ENCODE data around the gene PRRT1B.
"Not testable (repeated sequence)": the region's sequence is repeated elsewhere in the genome, so short reads cannot be mapped to it uniquely, and the experiment has no call there.

The PRRT1B gene

DNA sequence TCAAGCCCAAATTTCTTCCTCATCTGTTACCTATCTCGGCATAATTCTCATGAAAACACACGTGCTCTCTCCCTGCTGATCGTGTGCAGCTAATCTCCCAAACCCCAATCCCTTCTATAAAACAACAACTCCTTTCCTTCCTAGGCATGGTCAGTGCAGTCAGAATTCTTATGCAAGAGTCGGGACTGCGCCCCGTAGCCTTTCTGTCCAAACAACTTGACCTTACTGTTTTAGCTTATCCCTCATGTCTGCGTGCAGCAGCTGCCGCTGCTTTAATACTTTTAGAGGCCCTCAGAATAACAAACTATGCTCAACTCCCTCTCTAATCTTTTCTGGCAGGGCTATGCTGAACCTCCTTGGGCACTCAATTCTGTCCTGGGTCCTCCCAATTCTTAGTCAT is 5.1 kb downstream of the PRRT1B start:
- not testable (repeated sequence) for DNase-seq (ENCODE audit: low read depth)

GRCh38 chr9:131552030-131552429 is 6.7 kb downstream of the PRRT1B start:
- no peak for DNase-seq (ENCODE audit: low read depth)

DNA sequence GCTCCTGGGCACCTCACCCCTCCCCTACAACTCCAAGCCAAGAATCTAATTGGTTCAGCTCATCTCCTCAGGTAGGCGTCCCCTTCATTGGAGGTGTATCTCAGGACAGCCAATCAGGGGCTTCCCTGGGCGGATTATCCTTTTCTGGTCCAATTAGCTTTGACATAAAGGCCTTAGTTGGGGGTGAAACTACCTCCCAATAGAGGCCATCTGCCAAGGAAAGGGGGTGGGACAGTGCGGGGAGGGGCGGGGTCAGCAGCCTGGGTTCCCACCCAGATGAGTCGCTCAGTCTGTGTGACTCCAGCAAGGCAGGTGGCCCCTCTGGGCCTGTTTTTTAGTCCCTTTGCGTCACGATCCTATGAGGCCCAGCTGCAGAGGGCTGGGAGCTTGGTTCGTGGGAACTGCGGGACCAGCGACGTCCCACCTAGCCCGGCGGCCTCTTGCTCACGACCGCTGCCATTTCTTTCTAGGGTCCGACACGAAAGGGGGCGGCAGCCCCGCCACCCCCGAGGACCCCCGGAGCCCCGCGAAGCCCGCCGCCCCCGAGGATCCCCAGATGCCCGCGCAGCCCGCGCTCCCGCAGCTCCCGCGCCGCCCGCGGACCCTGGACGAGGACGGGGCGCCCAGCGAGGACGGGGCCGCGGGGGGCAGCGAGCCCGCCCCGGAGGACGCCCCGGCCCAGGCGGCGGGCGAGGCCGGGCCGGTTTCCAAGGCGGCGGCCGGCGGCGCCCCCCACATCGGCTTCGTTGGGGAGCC is 8.9 kb downstream of the PRRT1B start:
- DNase-seq (ENCODE audit: low read depth): no peak

DNA sequence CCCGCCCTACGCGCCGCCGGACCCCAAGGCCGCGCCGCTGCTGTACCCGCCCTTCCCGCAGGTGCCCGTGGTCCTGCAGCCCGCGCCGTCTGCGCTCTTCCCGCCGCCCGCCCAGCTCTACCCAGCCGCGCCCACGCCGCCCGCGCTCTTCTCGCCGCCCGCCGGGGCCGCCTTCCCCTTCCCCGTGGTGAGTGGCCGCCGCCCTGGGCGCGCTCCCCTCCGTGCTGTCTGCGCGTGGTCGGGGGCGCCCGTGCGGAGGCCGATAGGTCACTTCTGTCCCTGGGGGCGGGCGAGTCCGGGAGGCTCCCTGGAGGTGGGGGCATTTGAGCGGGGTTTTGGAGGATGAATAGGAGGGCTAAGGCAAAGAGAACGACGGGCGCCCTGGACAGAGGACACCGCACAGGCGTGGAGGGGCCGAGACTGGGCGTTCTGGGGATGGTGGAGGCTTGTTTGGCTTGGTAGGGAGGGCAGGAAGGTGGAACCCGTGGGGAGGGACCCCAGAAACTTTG is 9.6 kb downstream of the PRRT1B start:
- DNase-seq (ENCODE audit: low read depth): no peak

- DNase-seq (ENCODE audit: low read depth): no peak
Observed at GRCh38 chr9:131555841-131556673, 10.7 kb downstream of the PRRT1B start.

DNA sequence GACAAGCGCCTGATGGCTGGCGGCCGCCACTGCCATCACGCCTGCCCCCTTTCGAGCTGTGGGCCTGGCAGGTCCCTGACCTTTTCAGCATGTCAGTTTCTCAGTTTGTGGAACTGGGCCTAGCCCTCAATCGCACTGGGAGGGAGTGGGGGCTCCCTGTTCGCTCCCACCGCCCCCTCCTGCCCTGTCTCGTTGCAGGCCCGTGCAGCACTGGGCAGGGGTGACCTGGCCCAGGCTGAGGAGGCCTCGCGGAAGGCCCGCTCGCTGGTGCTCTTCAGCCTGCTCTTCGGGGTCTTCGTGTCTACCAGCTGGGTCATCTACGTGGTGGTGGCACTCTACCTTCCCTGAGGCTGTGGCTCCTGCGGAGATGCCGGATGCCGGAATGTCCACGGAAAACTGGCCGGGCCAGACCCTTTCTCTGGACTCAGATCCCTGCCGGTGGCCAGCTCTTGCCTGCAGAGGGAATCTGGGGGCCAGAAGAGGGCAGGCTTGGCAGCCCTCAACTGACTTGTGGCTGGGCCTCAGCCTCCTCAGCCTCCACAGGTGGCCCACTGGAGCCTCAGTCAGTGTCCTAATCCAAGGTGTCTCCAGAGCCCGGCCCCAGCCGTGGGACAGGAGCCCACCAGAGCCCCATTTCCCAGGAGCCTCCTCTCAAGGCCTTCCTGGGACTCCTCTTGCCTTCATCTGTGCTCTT is 12.7 kb downstream of the PRRT1B start:
- DNase-seq (ENCODE audit: low read depth): no peak

GRCh38 chr9:131559421-131560000 is 14.2 kb downstream of the PRRT1B start:
- no peak for DNase-seq (ENCODE audit: low read depth)

DNA sequence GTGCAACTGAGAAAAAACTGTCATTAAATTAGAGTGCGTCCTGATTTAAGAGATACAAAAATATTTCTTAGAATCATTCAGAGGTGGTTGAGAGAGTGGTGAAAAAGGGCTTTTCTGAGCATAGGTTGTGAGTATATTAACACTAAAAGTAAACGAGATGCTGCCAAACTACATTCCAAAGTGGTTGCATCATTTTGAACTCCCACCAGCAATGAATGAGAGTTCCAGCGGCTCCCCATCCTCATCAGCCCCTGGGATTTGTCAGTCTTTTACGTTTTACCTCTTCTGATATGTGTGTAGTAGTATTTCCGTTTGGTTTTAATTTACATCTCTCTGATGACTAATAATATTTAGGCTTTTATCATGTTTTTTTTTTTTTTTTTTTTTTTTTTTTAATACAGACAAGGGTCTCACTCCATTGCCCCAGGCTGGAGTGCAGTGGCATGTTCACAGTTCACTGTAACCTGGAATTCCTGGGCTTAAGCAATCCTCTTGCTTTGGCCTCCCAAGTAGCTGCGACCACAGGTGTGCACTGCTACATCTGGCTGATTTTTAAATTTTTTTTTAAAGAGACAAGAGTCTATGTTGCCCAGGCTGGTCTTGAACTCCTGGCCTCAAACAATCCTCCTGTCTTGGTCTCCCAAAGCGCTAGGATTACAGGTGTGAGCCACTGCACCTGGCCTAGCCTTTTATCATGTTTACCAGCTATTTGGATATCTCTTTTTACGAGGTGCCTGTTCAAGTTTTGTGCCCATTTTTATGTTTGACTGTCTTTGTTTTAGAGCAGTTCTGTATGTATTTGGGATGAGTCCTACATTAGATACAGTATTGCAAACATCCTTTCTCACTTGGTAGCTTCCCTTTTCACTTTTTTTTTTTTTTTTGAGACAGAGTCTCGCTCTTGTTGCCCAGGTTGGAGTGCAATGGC is 17.0 kb downstream of the PRRT1B start:
- no peak for DNase-seq (ENCODE audit: low read depth)

DNA sequence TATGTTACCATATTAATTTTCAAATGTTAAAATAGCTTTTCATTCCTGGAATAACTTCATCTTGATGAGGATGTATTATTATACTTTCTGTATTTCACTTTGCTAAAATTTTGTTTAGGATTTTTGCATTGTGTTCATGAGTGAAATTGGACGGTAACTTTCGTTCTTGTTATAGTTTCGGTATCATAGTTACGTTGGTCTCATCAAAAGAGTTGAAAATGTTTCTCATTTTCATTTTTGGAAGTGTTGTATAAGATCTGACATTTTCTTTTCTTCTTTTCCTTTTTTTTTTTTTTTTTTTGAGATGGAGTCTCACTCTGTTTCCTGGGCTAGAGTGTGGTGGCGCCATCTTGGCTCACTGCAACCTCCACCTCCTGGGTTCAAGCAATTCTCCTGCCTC is 20.0 kb downstream of the PRRT1B start:
- no peak for DNase-seq (ENCODE audit: low read depth)

DNA sequence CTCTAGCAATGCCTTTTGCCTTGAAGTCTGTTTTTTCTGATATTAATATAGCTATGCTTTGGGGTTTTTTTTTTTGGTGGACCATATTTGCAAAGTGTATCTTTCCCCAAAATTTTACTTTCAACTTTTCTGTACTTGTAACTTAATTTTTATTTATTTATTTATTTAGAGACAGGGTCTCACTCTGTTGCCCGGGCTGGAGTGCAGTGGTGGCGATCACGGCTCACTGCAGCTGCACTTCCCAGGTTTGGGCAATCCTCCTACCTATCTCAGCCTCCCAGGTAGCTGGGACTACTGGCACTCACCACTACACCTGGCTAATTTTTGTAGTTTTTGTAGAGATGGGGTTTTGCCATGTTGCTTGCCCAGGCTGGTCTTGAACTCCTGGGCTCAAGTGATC is 20.8 kb downstream of the PRRT1B start:
- DNase-seq (ENCODE audit: low read depth): no peak

DNA sequence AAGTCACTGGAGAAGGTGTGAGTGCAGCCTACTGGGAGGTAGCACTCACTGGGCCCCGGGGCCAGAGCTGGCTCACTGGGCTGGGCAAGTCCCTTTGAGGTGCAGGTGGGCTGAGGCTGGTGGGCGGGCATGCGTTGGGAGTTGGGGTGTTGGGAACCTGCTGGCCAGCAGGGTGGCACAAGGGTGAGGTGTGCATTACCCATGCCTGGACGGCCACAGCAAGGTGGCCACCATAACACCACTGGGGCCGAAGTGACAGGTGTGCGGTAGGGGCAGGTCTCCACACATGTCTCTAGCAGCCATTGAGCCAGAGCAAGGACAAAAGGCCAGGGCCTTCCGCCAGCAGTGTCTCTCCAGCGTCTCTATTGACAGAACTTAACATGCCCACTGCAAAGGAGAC is 22.6 kb downstream of the PRRT1B start:
- no peak for DNase-seq (ENCODE audit: low read depth)

DNA sequence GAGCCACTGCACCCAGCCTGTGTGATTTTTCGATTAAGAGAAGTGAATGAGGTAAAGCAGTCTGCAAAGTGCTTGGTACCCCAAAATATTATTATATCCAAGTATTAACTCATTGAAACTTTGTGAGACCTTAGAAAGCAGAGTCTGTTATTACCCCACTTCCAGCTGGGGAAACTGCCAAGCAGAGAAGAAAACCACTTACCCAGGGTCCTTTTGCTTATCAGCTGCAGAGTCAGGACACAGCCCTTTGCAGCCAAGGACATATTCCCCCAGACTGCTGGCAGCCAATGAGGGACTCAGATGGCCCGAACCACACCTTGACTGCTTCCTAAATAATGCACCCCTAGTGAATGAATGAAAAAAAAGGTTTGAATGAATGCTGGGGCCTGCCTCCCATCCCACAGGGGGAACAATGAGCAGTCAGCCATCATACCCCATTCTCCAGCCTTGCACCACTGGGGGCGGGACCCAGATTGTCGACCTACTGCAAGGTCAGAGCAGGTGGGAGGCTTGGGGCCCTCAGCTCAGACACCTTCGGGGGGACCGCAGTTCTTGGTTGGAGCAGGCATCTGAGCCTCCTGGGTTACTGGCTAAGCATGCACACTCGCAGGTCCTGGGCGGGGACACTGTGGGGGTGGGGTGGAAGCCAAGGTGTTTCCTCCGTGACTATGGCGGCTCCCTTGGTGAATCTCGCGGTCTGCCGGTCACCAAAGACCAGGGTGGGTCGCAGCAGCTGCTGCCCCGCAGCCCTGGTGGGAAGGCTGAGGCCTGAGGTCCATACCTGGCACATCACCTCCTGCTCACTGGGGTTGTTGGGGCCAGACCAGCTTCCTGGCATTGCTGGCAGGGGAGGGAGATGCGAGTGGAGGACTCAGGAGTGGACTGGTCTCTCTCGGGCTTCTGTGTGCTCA is 29.7 kb downstream of the PRRT1B start:
- DNase-seq (ENCODE audit: low read depth): no peak

GRCh38 chr9:131575946-131576853 is 30.9 kb downstream of the PRRT1B start:
- DNase-seq (ENCODE audit: low read depth): no peak

DNA sequence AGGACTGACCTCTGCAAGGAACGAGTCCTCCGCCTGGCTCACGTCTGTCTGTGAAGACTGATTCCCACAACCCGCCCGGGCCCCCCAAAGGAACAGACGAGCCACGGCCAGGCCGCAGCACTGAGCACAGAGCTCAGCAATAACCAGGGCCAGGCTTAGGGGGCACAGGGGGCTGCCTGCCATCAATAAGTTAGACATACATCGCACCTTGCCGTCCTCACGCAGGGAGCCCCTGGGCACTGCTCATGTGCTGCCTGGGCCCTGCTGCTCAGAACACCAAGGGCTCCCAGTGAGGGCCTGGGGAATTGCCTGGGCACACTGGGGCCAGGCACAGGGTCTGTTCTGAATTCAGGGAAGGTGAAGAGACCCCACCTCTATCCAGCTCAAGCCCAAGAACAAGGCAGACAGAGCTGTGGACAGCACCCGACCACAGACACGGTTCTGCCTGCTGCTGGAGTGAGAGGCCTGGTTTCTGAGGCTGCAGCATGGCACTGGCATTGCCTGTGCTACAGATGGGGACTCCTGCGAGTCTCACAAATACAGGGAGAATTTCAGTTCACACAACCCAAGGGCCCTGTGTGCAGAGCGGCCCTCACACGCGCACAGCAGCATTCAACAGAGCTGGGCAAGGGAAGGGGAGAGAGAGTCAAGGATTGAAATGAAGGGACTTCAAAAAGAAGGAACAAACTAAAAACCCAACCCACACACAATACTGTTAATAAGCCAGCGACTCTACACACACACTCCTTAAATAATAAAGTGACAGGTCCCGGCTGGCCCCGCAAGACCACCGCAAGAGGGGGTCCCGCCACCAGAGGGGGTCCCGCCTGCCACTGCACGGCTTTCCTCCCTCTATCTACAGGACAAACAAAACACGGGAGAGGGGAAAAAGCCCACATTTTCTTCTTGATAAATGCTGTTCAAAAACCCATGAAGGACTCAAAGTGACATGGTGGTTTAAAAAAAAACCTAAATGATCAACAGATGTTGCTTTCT is 32.0 kb downstream of the PRRT1B start:
- no peak for DNase-seq (ENCODE audit: low read depth)

GRCh38 chr9:131578021-131578420 is 32.7 kb downstream of the PRRT1B start:
- DNase-seq (ENCODE audit: low read depth): no peak

DNA sequence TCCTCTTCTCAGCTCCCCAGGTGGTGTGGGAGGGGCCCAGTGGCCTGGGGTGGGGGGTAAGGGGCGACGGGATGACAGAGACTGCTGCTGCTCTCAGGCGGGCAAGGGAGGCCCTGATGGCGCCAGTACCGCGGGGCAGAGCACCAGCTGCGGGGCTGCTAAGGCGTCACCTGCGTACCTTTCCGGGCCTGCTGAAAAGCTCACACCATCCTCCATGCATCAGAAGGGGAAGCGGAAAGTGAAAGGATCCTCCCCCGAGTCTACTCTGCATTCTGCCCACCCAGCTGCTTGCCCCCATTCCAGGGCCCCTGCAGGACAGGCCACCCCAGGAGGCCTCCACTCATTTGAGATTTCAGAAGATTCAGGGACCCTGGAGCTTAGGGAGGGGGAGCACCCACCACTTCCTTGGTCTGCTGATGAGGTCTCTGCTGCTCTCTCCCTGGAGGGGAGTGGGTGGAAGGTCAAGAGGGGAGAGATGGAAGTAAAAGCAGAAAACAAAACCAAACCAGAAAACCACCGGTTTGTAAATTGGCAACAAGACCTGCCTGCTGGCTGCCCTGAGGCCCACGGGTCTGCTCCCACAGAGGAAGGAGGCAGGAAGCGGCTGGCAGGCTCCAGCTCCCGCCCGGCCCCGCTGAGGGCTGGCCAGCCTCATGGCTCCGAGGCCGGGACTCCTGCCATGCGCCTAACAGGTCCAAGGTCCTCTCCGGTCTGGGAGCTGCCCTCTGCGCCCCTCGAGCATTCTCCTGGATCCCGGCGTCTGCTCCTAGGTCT is 33.6 kb downstream of the PRRT1B start:
- DNase-seq (ENCODE audit: low read depth): peak; percentile 30

DNA sequence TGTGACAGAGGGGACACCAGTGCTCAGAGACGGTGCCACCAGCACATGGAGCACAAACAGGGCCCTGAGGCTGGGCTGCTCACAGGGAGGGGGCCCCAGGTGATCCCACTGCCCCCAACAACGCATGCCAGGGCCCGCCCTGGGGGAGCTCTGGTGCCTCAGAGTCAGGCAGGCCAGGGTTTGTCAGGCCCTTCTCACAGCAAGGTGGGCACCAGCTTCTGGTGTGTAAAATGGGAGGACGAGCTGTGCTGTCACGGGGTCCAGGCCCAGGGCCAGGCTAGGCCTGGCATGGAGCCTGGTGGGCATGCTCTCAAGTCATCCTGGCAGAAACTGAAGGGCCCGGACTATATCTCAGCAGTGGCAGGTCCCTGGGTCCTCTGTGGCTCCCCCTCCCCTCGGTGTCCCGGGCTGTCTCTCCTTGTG is 34.5 kb downstream of the PRRT1B start:
- DNase-seq (ENCODE audit: low read depth): no peak

All from activated T-cell treated with anti-CD3 and anti-CD28 coated beads for 1 hour (primary cell).